ENCODE results near the gene CPXM1.
"Not testable (repeated sequence)": the region's sequence is repeated elsewhere in the genome, so short reads cannot be mapped to it uniquely, and the experiment has no call there.

The CPXM1 gene

GRCh38 chr20:2799688-2800520 lies 523 bp downstream of the CPXM1 start:
- DNase-seq, result peak; percentile 61

GRCh38 chr20:2799271-2799670 lies 1.2 kb downstream of the CPXM1 start:
- DNase-seq, result peak; percentile 18

DNA sequence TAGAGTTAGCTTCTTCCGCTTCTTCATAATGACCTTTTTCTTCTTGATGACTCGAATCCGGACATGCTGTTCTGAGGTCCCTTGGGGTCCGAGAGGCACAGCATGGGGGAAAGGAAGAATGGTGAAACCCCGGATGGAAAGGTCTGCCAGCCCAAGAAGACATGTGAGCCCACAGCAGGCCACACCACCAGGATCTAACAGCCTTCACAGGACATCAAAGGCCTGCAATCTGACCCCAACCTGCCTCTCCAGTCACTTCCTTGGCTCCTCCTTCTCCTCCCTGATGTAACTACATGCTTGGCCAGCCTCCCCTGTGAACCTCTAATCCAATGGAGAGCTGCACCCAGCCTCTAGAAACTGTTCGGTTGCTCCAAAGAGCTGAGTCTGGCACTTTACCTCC lies 1.6 kb downstream of the CPXM1 start:
- DNase-seq, result peak; percentile 20

DNA sequence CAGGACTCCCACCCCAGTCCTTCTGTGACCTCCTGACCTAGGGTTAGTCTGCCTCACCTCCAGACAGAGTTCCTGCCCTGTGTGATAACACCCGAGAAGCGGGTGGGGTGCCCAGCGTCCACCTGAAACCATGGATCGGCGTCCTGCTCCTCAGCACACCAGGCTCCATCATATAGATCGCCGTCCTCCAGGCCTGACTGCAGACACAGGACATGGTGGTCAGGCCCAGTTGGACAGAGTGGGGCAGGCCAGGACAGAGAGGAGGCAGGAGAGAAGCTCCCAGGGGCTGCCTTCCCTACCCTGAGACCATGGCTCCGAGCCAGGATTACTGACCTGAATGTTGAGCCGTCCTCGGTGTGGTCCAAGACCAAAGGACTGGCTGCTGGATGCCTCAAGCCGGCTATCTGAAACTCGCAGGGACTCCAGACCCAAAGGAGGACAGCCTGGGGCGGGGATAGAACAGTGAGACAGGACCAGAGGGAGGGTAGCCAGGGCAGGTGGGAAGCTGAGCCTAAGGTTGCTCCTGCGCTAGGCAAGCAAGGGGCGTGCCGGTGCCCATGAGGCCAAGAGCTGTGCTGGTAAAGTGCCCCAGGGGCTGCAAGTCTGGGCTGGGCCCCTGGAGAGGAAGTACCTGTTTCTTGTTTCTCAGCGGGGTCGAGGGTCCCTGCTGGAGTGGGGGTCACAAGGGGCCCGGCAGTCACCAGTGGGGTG lies 2.2 kb downstream of the CPXM1 start:
- peak; percentile 29 for DNase-seq

DNA sequence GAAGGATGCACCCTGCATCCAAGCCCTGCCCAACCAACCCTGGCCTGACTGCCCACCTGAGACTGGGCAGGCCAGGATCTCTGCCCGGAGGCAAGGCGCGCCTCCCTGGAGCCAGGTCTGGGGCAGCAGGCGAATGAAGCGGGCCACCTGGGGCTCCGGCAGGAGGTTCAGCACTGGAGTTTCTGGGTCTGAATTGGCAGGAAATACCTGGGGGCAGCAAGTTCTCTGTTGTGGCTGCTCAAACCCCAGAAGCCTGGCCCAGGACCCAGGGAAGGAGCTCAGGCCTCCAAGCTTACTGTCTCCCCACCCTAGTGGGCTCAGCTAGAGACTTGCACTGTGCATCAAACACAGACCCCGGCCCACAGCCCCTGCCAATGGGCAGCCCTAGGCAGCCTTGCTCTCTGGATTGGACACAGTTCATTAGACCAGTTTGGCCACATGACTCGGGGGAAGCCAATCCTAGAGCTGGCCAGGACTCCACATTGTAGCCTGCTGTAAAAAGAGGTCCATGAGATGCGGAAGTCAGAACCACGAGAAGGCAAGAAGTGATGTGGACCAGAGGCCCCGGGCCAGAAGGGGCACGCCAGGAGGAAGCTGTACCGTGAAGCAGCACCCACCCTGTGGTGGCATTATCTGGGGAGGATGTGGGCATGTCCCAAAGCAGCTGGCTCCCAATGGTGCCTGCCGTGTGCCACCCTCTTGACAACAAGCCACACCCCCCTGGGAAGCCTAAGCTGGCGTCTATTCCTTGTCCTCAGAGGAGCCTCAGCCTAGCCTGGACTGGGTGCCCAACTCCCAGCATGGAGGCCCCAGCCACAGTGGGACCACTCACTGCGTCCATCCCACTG lies 3.1 kb downstream of the CPXM1 start:
- no peak for DNase-seq

GRCh38 chr20:2796011-2796660 lies 4.3 kb downstream of the CPXM1 start:
- no peak for DNase-seq

DNA sequence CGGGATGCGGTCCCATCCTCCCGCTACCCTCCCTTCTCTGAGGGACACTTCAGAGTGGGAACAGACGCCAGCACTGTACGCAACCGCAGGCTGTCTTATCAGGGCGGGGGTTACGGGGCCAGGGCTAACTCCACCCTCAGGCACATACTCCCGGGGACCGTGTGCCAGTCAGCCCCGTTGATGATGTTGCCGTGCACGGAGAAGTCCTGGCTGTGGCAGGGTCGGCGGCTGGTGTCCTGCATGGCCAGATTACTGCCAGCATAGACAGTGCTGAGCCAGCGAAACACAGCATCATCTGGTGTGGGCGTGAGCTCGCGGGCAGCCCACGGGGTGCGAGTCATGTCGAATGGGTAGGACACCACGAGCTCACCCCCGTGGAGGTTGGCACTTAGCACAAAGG lies 5.0 kb downstream of the CPXM1 start:
- DNase-seq, result peak; percentile 17

- DNase-seq, result no peak
Observed at GRCh38 chr20:2794866-2795447, 5.5 kb downstream of the CPXM1 start.

- peak; percentile 17 for DNase-seq
Observed at GRCh38 chr20:2794202-2794748, 6.2 kb downstream of the CPXM1 start.

- DNase-seq, result no peak
Observed at GRCh38 chr20:2793471-2793870, 7.0 kb downstream of the CPXM1 start.

DNA sequence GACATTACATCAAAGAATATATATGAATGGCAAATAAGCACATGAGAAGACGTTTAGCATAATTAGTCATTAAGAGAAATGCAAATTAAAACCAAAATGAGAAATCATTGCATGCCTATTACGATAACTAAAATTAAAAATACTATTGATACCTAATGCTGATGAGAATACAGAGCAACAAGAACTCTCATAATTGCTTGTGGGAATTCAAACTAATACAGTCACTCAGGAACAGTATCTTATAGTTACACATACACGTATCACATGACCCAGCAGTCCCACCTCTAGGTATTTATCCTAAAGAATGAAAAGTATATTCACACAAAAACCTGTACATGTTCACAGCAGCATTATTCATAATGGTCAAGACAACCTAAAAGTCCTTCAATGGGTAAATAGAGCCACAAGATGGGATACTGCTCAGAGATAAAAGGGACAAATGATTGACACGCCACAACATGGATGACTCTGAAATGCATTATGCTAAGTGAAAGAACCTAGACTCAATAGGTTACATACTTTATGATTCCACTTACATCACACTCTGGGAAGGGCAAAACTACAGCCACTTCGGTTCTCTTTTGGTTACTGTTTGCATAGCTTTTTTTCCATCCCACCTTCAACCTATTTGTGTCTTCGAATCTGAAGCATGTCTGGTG lies 16.4 kb downstream of the CPXM1 start:
- DNase-seq, result no peak

DNA sequence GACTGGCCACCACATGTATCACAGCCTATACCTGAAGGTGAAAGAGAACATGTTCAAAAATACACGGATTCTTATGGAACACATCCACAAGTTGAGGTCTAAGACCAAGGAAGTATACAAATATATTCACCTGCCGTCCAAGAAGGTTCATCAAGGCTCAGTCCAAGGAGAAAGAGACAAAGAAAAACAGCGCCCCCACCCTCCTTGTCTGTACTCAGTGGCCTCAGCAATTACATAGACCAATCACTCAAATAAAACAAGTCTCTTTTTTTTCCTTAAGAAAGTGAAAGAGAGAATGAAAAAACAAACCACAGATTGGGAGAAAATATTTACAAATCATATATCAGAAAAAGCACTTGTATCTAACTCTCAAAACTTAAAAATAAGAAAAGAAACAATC lies 19.5 kb downstream of the CPXM1 start:
- no peak for DNase-seq

- DNase-seq, result no peak
Observed at GRCh38 chr20:2778602-2779321, 21.7 kb downstream of the CPXM1 start.

DNA sequence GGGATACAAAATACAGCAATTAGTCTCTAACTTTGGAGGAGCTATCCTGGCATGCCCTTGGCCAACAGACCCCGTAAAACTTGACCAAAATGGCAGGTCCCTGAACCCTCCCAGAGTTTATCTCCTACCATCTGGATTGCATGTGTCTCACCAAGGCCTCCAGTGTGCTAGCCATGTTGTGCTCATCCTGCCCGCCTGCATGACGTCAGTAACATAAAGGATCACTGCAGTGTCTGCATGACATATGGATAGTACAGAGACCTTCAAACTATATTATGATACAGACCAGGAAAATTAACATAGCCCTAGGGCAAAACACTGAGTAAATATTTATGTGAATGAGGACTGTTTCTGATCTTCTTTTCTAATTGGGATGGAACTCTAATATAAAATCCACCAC lies 25.3 kb downstream of the CPXM1 start:
- no peak for DNase-seq

GRCh38 chr20:2773812-2774211 lies 26.6 kb downstream of the CPXM1 start:
- no peak for DNase-seq

- peak; percentile 27 for DNase-seq
Observed at GRCh38 chr20:2771631-2772080, 28.8 kb downstream of the CPXM1 start.

DNA sequence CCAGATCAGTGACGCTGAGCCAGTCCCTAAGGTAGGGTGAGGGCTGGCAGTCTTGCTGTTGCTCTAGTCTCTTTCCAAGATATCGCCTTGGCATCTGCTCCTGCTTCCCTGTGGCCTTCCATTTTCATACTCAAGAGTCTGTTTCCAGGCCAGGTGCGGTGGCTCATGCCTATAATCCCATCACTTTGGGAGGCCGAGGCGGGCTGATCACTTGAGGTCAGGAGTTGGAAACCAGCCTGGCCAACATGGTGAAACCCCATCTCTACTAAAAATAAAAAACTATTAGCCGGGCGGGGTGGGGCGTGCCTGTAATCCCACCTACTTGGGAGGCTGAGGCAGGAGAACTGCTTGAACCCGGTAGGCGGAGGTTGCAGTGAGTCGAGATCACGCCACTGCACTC lies 30.3 kb downstream of the CPXM1 start:
- not testable (repeated sequence) for DNase-seq

- DNase-seq, result no peak
Observed at GRCh38 chr20:2768632-2769015, 31.8 kb downstream of the CPXM1 start.

- DNase-seq, result peak; percentile 71
Observed at GRCh38 chr20:2767768-2768631, 32.4 kb downstream of the CPXM1 start.

DNA sequence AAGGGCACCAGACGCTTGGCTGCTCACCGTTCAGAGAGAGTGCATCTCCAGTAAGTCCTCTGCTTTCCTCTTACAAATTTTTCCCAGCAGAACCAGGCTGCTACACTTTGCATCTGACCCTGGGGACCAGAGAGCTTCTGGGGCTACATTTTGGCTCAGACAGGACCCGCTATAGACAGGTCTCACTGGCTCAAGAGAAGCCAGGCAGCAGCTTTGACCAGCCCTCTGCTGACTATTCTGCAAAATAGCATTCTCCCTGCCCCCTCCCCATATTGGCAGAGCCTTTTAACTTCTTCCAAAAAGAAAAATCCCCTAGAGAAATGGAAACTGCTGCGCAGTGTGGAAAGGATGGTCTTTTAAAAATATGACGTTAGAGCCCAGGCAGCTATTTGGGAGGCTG lies 37.2 kb downstream of the CPXM1 start:
- DNase-seq, result no peak
